GM18526 (cell line): Measurements from ENCODE around the gene DPYSL3.

Experiments
- POLR2A ChIP-seq: IDR thresholded peaks from 3 replicates; pipeline ENCODE4 v1.6.1; 2011; ENCODE audit not compliant: insufficient read length; ENCODE audit errors: extremely low read depth

DPYSL3 gene

DNA sequence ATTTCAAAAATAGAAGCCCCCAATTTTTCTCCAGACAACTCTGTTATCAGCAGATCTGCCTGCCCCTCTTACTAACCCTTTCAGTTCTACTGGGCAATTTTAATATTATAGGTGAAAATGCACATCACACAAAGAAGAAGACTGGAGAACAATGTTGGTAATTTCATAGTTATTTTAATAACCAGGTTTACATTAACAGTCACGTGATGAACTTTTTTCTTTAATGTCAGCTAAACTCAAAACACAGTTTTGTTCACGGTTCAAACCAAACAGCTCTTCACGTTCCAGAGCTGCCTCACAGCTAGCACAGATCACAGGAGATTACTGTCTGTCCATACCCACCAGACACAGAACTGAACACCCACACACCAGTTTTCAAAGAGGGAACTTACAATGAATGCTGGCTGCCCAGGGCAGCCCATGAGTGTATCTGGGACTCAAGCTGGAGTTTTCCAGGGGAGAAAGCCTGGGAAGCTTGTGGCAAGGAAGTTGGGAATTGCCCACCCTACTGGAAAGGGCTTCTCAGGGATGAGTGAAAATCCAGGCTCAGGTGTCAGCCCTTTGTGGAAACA, 119.1 kb downstream of the DPYSL3 start:
- TF ChIP-seq POLR2A, result no peak

DNA sequence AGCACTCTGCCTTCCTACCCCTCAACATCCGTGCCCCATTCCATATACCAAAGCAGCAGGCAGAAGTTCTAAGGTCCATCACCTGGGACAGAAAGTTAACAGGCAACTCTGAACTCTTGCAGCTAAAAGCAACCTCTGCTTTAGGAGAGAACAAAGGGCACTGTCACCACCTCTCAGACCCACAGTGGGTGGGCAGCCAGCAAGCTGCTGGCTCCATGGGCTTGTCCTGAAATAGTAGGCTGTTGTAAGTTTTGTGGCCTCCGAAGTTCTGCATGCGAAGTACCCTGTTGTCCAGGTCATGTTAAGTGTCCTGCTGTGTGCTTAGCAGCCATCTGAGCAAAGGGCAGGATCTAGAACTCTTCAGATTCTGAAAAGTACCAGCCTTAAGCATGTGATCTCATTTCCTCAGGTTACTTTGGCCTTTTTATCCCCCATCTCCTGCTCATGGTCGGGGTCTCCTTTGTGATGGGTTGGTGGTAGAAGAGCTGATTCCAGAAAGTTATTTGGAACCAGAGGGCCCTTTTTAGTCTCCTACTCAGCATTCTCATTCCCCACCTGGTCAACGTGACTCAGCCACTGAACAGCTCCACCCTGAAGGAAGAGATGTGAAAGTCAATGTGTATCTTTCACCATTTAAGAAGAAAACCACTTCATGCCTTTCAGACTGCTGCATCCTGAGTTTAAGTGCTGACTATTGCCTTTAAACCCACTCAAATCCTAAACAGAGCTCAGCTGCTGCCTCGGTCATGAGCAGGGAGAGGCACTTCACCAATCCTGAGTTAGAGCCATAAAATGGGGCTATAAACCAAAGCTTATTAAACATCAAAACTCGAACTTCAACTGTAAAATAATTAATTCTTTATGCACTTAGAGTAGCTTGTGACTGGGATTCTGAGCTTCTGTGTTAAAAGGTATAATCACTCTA, 121.4 kb downstream of the DPYSL3 start:
- TF ChIP-seq POLR2A, result no peak

DNA sequence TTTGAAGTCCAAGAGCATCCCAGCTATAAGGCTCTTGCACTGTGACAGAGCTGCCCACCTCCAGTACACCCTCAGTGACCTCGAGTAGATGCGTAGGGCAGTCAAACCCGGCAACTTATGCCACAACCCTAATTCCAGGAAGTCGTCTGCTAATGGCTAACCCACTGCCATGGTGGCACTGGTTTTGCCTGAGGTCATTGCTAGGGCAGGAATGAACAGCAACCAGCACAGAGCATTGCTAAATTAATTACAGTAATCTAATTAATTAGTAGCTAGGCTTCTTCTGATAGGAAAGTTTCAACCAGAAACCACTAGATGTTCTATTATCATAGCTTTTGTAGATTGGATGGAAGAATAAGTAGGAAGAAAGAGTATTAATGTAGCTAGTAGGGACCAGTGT, 122.8 kb downstream of the DPYSL3 start:
- TF ChIP-seq POLR2A, result no peak

DNA sequence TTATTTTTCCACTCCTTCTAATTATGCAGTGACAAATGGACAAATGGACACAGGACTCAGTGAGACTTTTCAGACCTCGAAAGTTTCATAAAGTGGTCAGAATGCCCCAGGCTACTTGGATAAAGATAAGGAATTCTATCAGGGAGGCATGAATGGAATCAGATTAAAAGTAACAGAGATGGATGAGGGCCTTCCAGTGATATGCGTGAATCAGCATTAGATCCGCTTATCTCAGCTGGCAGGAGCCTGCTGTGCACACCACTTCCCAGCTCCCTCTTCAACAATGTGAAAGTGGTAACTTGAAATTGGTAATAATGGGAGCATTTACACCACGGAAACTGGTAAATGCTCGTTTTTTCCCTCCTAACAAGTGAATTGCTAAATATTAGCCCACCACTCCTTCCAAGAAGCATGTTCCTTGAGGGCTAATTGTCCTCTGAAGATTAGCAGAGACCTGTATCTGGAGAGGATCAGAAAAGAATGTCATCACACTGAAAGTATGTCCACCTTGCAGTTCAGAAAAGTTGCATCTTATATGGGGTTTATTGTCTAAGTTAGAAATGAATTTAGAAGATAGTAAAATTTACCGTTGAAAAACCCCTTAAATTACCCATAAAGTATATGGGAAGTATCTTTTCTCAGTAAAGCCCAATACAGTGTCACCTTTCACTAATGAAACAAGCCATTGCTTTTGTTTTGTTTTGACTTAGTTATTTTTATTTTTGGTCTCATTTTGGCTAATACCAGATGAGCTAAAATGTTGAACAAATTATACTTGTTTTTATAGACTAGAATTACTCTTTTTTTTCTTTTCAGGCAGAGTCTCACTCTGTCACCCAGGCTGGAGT, 125.3 kb downstream of the DPYSL3 start:
- no peak for TF ChIP-seq POLR2A

DNA sequence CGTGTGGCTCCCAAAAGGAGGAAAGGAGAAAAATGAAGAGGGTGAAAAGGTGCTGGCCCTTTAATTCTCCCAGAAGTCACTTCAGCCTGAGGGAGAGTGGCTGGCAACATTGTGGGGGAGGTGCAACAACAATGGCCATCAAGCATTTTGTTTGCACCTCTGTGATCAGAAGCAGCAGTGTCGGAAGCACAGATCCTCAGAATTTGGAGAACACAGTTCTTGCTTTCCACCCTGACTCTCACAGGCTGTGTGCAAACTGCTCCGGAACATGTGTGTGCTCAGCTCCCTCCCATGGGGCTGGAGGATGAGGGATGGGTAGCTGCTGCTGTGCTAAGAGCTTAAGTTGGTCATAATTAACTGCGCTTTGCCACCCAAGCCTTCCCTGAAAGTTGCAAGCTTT, 127.1 kb downstream of the DPYSL3 start:
- TF ChIP-seq POLR2A, result no peak

DNA sequence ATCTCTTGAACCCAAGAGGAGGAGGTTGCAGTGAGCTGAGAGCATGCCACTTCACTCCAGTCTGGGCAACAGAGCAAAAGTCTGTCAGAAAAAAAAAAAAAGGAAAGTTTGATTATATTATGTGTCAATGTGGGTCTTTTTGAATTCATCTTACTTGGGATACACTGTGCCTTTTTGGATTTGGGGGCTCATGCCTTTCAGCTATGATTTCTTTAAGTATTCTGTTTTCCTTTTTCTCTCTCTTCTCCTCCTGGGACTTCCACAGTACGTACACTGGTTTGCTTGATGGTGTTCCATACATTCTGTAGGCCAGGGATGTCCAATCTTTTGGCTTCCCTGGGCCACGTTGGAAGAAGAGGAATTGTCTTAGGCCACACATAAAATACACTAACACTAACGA, 128.3 kb downstream of the DPYSL3 start:
- TF ChIP-seq POLR2A, result no peak

DNA sequence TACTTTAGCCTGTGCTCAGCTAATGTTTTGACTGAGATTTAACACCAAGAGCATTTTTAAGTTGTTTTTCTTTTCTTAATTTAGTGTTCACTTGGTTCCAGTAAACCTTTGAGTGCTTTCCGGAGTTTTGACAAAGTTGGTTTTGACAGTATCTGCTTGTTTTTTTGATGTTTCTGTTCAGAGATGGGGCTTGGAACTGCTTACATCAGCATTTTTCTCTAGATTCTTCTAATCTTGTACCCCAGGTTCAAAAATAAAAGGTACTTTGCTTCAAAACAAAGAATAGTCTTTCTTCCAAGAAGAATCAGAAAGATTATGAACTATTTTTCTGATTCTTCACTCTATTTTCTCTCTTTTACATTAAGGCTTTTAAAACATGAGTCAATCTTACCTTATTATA, 132.2 kb downstream of the DPYSL3 start:
- no peak for TF ChIP-seq POLR2A

DNA sequence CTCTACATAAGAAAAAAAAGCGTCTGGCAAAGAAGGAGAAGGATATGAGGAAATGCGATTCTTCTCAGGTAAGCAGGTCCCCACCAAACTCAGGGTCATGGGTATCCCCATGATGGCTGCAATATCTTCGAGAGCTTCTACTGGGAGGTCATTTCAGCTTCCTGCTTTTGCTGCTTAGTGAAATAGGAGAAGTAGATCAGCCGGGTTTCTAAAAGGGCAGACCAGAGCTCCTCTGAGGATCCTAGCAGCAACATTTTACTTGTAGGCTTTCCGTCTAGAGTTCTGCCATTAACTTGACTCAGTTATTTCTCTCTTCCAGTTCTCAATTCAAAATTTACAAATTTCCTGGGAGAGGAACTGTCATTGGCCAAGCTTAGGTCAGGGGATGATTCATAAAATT, 134.7 kb downstream of the DPYSL3 start:
- no peak for TF ChIP-seq POLR2A

DNA sequence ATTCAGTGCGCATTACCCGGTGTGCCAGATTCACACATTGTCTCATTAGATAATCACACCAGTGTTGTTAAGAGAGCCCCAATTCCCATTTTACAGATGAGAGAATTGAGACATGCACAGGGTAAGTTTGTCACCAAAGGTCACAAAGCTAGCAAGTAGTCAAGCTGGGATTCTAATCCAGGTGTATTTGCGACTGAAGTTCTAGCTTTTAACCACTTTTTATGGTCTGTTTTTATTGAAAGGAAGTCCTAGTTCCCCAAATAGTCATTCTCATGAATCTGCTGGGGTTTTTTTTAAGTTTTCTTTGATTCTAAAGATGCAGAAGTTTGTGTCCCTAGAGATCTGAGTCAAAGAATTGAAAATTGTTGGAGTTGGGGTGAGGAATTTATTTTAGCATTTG, 136.5 kb downstream of the DPYSL3 start:
- TF ChIP-seq POLR2A, result no peak

DNA sequence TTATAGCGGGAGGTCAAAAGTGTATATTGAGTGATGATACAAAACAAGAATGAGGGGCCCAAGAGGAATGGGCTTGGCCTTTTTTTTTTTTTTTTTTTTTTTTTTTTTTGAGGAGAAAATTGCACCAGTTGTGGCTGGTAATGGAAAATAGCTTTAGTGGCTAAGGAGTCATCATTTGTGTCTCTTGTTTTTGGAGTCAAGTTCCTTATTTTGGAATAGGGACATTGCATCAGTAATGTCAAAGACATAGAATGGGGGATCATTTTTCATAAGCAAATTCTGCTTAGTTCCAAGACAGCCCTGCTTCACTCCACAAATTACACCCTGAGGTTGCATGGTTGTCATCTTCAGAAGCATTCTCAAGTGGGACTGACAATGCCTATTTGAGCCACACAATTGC, 137.7 kb downstream of the DPYSL3 start:
- no peak for TF ChIP-seq POLR2A

DNA sequence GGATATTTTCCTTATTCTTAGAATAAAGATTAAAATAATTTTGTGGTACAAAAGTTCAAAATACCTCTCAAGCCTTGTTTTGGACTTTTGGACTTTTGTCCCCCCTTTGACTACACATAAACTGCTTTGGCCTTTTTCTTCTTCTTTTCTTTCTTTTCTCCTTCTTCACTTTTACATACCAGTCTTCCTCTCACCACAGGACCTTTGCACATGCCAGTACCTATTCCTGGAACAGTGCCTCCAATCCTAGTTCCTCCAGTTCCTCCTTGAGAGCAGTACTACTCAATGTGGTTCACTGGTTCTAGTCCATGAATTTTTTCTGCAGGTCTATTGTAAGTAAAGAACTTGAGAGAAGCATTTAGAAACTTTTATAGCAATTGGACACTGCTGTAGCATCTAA, 138.6 kb downstream of the DPYSL3 start:
- no peak for TF ChIP-seq POLR2A

DNA sequence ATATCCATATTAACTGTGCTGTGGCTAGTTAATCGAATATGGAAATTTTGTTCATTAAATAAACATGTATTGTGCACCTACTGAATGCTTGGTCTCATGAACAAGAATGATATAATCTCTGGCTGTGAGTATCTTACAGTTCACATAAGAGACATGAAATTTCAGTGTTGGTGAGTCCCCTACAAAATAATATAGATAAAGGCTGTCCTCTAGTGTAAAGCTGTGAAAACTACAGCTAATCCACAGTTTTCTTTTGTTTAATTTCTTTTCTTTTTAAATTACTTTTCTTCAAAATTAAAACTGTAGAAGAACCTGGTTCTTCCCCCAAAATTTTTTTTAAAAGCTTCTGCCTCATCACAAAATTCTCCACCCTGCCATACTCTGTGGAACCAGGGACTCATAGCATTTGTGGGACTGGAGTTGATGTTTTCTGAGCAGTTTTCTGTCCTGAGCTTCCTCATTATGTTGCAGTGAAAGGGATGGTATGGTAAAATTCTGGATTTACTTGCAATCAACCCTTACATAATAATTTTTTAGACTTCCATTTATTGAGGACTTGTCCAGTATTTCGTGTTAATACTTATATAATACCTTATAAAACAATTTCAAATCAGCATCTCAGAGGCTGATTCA, 140.0 kb downstream of the DPYSL3 start:
- TF ChIP-seq POLR2A, result no peak

DNA sequence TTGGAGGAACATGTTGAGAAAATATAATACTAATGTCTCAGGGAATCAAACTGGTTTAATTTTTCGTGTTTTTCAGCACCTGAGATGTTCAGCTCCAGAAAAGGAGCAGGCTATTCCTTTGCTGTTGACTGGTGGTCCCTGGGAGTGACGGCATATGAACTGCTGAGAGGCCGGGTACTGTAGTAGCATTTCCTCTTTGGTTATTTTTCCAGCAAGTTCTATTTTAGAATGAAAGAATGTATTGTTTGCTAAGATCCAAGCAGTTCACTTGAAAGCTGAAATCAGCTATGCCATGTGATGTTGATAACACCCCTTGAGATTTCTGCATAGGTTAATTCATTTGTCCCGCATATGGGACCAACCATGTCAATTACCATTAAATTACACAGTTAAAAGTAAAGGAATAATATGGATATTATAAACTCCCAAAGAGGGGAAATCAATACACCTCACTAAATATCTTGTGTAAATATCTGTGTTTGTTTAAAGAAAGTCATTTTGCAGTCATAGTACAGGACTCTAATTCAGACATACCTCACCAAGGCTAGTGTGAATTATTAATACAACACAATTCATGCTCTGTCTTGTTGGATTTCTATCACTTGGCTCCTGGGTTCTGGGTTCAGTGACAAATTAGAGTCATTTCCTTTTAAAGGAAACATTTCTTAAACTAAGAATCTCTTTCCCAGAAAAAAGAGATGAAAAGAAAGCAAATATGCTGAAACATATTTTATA, 148.3 kb downstream of the DPYSL3 start:
- TF ChIP-seq POLR2A, result no peak

DNA sequence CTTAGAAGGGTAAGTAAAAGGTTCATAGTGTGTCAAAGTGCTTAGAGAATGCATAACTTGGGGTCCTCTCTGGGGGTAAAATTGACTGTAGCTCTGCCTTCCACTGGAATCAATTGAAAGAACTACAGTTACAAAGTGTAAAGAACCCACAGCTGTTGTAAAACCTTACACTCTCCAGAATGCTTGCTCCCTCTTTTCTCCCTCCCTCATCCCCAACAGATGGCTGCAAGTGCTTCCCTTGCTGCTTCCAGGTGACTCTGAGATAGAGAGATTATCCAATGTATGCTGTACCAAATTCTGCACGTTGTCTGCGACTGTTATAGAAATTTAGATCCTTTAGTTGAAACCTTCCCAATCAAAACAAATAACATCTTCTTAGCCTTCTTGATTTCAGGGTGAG, 149.1 kb downstream of the DPYSL3 start:
- no peak for TF ChIP-seq POLR2A

DNA sequence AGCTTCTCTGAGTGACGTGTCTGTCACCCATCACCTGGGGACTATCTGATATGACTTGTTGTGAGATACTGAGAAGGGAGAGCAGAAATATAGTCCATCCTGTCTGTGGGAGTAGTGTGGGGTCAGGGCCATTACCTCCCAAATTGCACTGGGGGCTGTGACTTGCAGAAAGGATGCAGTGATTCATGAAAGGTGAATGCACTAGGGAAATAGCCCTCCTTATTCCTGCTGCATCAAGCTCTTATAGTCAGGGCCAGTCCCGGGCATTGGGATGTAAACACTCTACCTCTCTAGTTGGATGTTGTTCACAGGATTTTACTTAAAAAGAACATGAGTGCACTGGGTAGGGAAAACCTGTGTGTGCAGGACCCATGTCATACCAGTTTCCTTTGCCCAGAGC, 150.3 kb downstream of the DPYSL3 start:
- no peak for TF ChIP-seq POLR2A
